OCI-LY3 (cell line): ENCODE measurements around the gene SAA2.
"Not testable (repeated sequence)": the region's sequence is repeated elsewhere in the genome, so short reads cannot be mapped to it uniquely, and the experiment has no call there.

Experiments
- H2AFZ ChIP-seq: fragments of 200-600, 300-600 bp; shearing (Covaris generic); 2 replicates; pipeline ENCODE4 v1.6.0; 2014; ENCODE audit warnings: antibody characterized with exemption, low read depth, low read length
- H3K27ac ChIP-seq: fragments of 200-600, 300-600 bp; sonication (generic); 2 replicates; pipeline ENCODE4 v1.5.1; 2014; ENCODE audit warnings: mild to moderate bottlenecking, low read length, moderate library complexity, mixed read lengths
- H3K27me3 ChIP-seq: fragments of 200-600, 300-600 bp; sonication (generic); 2 replicates; pipeline ENCODE4 v1.6.1; 2014; ENCODE audit warnings: low read depth, low read length, mixed read lengths
- H3K36me3 ChIP-seq: fragments of 200-600, 300-600 bp; sonication (generic); replicated peaks from 2 replicates; pipeline ENCODE3; 2014; ENCODE audit warnings: low read depth, low read length, mixed read lengths
- H3K4me1 ChIP-seq: fragments of 300-600, 200-600 bp; sonication (generic); 2 replicates; pipeline ENCODE4 v1.6.1; 2014; ENCODE audit warnings: low read length, mixed read lengths
- H3K4me2 ChIP-seq: fragments of 200-600, 300-600 bp; sonication (generic); 2 replicates; pipeline ENCODE4 v1.6.1; 2014; ENCODE audit warnings: low read length, mixed read lengths
- H3K4me3 ChIP-seq: fragments of 300-600, 200-600 bp; sonication (generic); 2 replicates; pipeline ENCODE4 v1.5.1; 2014; ENCODE audit warnings: antibody characterized with exemption, mild to moderate bottlenecking, low read length, moderate library complexity
- H3K79me2 ChIP-seq: fragments of 300-600, 200-600 bp; shearing (Covaris generic); 2 replicates; pipeline ENCODE4 v1.6.1; 2014; ENCODE audit warnings: mild to moderate bottlenecking, low read length, mixed read lengths
- H3K9ac ChIP-seq: fragments of 300-600, 200-600 bp; shearing (Covaris generic); 2 replicates; pipeline ENCODE4 v1.6.0; 2014; ENCODE audit warnings: mild to moderate bottlenecking, low read length, moderate library complexity
- H3K9me3 ChIP-seq: fragments of 200-600, 300-600 bp; shearing (Covaris generic); 2 replicates; pipeline ENCODE4 v1.6.1; 2014; ENCODE audit warnings: low read length, mixed read lengths; ENCODE audit not compliant: insufficient read depth
- H4K20me1 ChIP-seq: fragments of 200-600, 300-600 bp; sonication (generic); 2 replicates; pipeline ENCODE4 v1.6.1; 2016; ENCODE audit warnings: low read length, mixed read lengths; ENCODE audit not compliant: insufficient read depth
- CTCF ChIP-seq: fragments of 200-600, 300-600 bp; sonication (generic); IDR thresholded peaks from 2 replicates; pipeline ENCODE4 v1.5.1; 2014; ENCODE audit warnings: antibody characterized with exemption, low read length, low read depth
- EZH2phosphoT487 ChIP-seq: fragments of 200-600 bp; shearing (Covaris generic); IDR thresholded peaks from 2 replicates; pipeline ENCODE4 v1.6.1; 2018; ENCODE audit warnings: antibody characterized with exemption, mixed run types, low read depth

Gene SAA2

GRCh38 chr11:18246379-18247190, 1.9 kb downstream of the SAA2 start:
- H3K9ac ChIP-seq = peak overlapping the region; percentile 33; the same call in 1 of the 2 replicates
- 0 out of 2 replicates have a peak overlapping the region, but pooled peaks have one; percentile 25 for H3K27ac ChIP-seq
- H4K20me1 ChIP-seq, H3K36me3 ChIP-seq, H3K27me3 ChIP-seq, H2AFZ ChIP-seq, H3K9me3 ChIP-seq, H3K79me2 ChIP-seq: not testable (repeated sequence)
- peak; percentile 13; the same call in 1 of the 2 replicates for TF ChIP-seq CTCF
- H3K4me3 ChIP-seq = peak overlapping the region; percentile 75
- H3K4me2 ChIP-seq = peak overlapping the region; percentile 63
- H3K4me1 ChIP-seq = peaks cover 26% of the 10 kb centered on the region

DNA sequence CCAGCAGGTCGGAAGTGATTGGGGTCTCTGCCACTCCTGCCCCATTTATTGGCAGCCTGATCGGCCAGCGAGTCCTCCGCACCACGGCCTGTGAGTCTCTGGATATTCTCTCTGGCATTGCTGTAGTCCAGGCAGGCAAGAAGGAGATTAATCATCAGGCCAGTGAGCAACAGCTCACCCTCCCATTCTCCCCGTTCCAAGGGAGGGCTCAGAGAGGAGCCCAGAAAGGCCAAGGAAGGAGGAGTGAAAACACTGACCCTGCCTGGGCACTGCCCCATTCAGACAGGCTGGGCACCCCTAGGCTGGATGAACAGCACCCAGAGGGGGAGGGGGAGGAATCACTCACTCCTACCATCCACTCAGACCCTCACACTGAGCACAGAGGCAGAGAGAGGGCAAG, 3.1 kb downstream of the SAA2 start:
- Histone ChIP-seq H3K79me2 (no peaks in the 10 kb centered on the region), H4K20me1 (no peaks in the 10 kb centered on the region), H3K27ac (no peak overlapping the region), H3K27me3 (peaks cover 15% of the 10 kb centered on the region), H2AFZ (no peak overlapping the region), H3K4me1 (peaks cover 26% of the 10 kb centered on the region), H3K9ac (no peak overlapping the region), H3K4me2 (no peak overlapping the region), H3K36me3 (no peaks in the 10 kb centered on the region), H3K4me3 (no peak overlapping the region), H3K9me3 (no peaks in the 10 kb centered on the region)
- no peak for TF ChIP-seq EZH2phosphoT487
- no peak for TF ChIP-seq CTCF

DNA sequence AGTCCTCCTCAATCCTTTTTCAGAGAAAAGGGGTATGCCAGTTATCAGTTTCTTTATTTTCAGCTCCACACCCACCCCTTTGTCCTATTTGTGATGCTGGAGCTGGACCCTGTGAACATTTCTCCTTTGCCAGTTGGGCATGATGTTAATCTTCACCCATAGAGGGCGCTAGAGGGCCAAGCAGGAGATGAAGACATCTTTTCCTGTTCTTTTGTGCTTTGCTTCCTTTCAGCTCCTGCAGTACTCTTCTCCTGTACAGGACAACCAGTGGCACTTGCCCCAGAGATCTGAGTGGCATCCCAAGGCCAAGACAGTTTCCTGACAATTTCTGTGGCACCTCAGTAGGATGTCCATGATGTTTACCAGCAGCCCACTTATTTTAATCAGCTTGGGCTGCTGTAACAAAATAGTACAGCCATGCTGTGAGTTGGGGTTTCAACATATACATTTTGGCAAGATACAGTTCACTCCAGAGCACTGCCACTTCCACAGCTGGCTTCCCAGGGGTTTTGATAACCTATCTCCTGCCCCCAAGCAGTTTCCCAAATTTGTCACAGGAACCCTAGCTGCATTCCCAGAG, 4.6 kb downstream of the SAA2 start:
- Histone ChIP-seq H3K4me3 (no peak overlapping the region), H3K36me3 (no peaks in the 10 kb centered on the region), H3K4me2 (no peak overlapping the region), H3K9ac (no peak overlapping the region), H3K4me1 (peaks cover 26% of the 10 kb centered on the region), H3K9me3 (no peaks in the 10 kb centered on the region), H3K79me2 (no peaks in the 10 kb centered on the region), H3K27me3 (peaks cover 19% of the 10 kb centered on the region), H3K27ac (no peak overlapping the region), H4K20me1 (no peaks in the 10 kb centered on the region), H2AFZ (no peak overlapping the region)
- TF ChIP-seq CTCF = peak; percentile 89
- no peak for TF ChIP-seq EZH2phosphoT487

GRCh38 chr11:18239655-18240054, 8.8 kb downstream of the SAA2 start:
- Histone ChIP-seq H2AFZ (no peak overlapping the region), H3K4me3 (no peak overlapping the region), H3K9me3 (no peaks in the 10 kb centered on the region), H3K27ac (no peak overlapping the region), H3K36me3 (no peaks in the 10 kb centered on the region), H3K4me2 (no peak overlapping the region), H3K9ac (no peak overlapping the region), H3K79me2 (no peaks in the 10 kb centered on the region), H3K4me1 (peaks cover 8% of the 10 kb centered on the region), H4K20me1 (no peaks in the 10 kb centered on the region), H3K27me3 (peaks cover 20% of the 10 kb centered on the region; the same call in 1 of the 2 replicates)
- TF ChIP-seq CTCF (no peak), EZH2phosphoT487 (no peak)
